ENCODE measurements around the gene KCNC3.
A peak's percentile ranks its signal among the peaks of the same experiment; 100 is the strongest.

DNA sequence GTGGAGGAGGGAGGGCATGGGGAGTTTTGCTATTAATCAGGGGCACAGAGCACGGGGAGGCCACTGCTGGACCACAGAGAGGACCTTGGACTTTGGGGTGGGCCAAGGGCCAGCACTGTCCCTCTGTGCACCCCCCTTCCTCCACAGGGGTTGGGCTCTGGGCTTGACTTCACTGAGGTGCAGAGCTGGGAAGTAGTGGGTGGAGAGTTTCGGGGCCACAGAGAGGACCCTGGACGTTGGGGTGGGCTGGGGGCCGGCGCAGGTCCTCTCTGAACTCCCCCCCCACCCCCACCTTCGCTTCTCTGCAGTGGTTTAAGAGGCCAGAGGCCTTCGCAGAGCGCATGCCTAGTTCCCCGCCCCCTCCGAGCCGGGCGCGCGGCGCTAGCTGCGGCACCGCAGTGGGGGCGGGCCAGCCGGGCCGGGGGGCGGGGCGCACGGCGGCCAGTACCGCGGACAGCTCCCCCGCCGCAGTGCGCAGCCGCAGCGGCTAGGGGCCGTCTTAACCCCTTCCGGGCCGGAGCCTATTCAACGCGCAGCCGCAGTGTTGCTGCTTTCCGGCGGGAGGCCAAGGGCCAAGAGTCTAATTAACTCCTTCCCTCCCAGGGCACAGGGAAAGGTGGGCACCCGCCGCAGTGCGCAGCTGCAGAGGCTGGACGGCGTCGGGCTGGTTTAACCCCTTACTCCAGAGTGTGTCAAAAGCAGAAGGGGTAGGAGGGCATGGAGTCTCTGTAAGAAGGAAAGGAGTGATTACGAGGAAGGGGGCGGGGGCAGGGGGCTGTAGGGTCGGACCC, 3.7 kb downstream of the KCNC3 start:
- TF ChIP-seq POLR2A (IDR thresholded peaks at IDR 0.05; ENCODE audit: low read depth, low read length) = no peak
- no peak for TF ChIP-seq RFX5 (IDR thresholded peaks at IDR 0.05; ENCODE audit: low read depth, low read length)
- TF ChIP-seq, protein P1, sequence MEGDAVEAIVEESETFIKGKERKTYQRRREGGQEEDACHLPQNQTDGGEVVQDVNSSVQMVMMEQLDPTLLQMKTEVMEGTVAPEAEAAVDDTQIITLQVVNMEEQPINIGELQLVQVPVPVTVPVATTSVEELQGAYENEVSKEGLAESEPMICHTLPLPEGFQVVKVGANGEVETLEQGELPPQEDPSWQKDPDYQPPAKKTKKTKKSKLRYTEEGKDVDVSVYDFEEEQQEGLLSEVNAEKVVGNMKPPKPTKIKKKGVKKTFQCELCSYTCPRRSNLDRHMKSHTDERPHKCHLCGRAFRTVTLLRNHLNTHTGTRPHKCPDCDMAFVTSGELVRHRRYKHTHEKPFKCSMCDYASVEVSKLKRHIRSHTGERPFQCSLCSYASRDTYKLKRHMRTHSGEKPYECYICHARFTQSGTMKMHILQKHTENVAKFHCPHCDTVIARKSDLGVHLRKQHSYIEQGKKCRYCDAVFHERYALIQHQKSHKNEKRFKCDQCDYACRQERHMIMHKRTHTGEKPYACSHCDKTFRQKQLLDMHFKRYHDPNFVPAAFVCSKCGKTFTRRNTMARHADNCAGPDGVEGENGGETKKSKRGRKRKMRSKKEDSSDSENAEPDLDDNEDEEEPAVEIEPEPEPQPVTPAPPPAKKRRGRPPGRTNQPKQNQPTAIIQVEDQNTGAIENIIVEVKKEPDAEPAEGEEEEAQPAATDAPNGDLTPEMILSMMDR (conservative IDR thresholded peaks at IDR 0.05; ENCODE audit: low read depth, low read length) = no peak
- no peak for TF ChIP-seq MAFK (IDR thresholded peaks at IDR 0.05; ENCODE audit: low read depth, low read length)
- peak; percentile 74; the same call in 1 of the 2 replicates for TF ChIP-seq MAZ (IDR thresholded peaks at IDR 0.05; ENCODE audit: borderline replicate concordance, low read depth, low read length)
- TF ChIP-seq, protein P2, sequence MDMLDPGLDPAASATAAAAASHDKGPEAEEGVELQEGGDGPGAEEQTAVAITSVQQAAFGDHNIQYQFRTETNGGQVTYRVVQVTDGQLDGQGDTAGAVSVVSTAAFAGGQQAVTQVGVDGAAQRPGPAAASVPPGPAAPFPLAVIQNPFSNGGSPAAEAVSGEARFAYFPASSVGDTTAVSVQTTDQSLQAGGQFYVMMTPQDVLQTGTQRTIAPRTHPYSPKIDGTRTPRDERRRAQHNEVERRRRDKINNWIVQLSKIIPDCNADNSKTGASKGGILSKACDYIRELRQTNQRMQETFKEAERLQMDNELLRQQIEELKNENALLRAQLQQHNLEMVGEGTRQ (IDR thresholded peaks at IDR 0.05; ENCODE audit: low read depth, low read length) = no peak
- TF ChIP-seq CEBPB (IDR thresholded peaks at IDR 0.05; ENCODE audit: low read depth, low read length) = no peak

All from IMR-90 (cell line).